ENCODE results near the gene BPTF.

The BPTF gene

GRCh38 chr17:67983383-67983688, 158.0 kb downstream of the BPTF start:
- no peak overlapping the region for H3K4me3 ChIP-seq (ENCODE audit: low read depth, low read length)
- TF ChIP-seq CTCF (IDR thresholded peaks at IDR 0.05; ENCODE audit: low read depth, low read length): no peak

GRCh38 chr17:67990909-67991308, 165.6 kb downstream of the BPTF start:
- no peak for TF ChIP-seq CTCF (IDR thresholded peaks at IDR 0.05; ENCODE audit: low read depth, low read length)
- H3K4me3 ChIP-seq (ENCODE audit: low read depth, low read length): no peak overlapping the region

GRCh38 chr17:67992548-67993152, 167.3 kb downstream of the BPTF start:
- H3K4me3 ChIP-seq (ENCODE audit: low read depth, low read length): peak overlapping the region; percentile 64
- TF ChIP-seq CTCF (IDR thresholded peaks at IDR 0.05; ENCODE audit: low read depth, low read length): no peak

GRCh38 chr17:67993153-67993997, 168.1 kb downstream of the BPTF start:
- no peak for TF ChIP-seq CTCF (IDR thresholded peaks at IDR 0.05; ENCODE audit: low read depth, low read length)
- peak overlapping the region; percentile 71 for H3K4me3 ChIP-seq (ENCODE audit: low read depth, low read length)

- TF ChIP-seq CTCF (IDR thresholded peaks at IDR 0.05; ENCODE audit: low read depth, low read length): no peak
- H3K4me3 ChIP-seq (ENCODE audit: low read depth, low read length): peak overlapping the region; percentile 71
These were observed 168.7 kb downstream of the BPTF start for GRCh38 chr17:67993998-67994361.

- no peak for TF ChIP-seq CTCF (IDR thresholded peaks at IDR 0.05; ENCODE audit: low read depth, low read length)
- H3K4me3 ChIP-seq (ENCODE audit: low read depth, low read length): peak overlapping the region; percentile 55
These were observed 169.7 kb downstream of the BPTF start for GRCh38 chr17:67994817-67995569.

Data from WI38 (cell line).